Uterus (tissue), 2 donors: ENCODE data around the gene SPATA9.

Experiments used
- CTCF ChIP-seq, 4 experiments: fragments of 200-600 bp in 2 of 4; fragments of 450-650 bp in 2 of 4; sonication (generic) in 2 of 4; IDR thresholded peaks; one replicate each; pipeline ENCODE4 v1.5.1; 2016 to 2019; ENCODE audit warnings: antibody characterized with exemption in 4 of 4, mild to moderate bottlenecking in 2 of 4, moderate library complexity in 1 of 4
- POLR2A ChIP-seq, 2 donors: fragments of 450-650 bp; IDR thresholded peaks; one replicate each; pipeline ENCODE4 v1.6.1; 2016; ENCODE audit warnings: antibody characterized with exemption in 2 of 2, mild to moderate bottlenecking in 1 of 2, moderate library complexity in 1 of 2

GRCh38 chr5:95682891-95683290 is at the start of gene SPATA9:
- TF ChIP-seq CTCF (IDR thresholded peaks at IDR 0.05) = no peak
- no peak for TF ChIP-seq POLR2A (IDR thresholded peaks at IDR 0.05)
